Body of pancreas (tissue), 4 donors: ENCODE data around the gene ZEB2. TPM values are rescaled to one million over a fixed set of nuclear protein-coding genes. Genes with fewer than 3 reads are reported as not detected.

ENCODE experiments used
- ATAC-seq: fragments of 150-250 bp; one replicate; pipeline ENCODE4 v1.9.1; 2016
- DNase-seq, 4 donors: peaks; one replicate each; pipeline ENCODE4 v3.0.0-alpha.2; 2019
- H3K27ac ChIP-seq, 4 donors: fragments of 200-600 bp; sonication (generic); 1 replicate in 3 of 4; 2 replicates in 1 of 4; pipeline versions ENCODE4 v1.5.1 to v1.6.1; 2016 to 2019; ENCODE audit warnings: mild to moderate bottlenecking in 1 of 4, mixed read lengths in 1 of 4, moderate library complexity in 1 of 4
- H3K27me3 ChIP-seq, 2 donors: fragments of 200-600 bp; sonication (generic); one replicate each; pipeline ENCODE4 v1.6.0; 2016; ENCODE audit warnings: mild to moderate bottlenecking in 1 of 2
- H3K36me3 ChIP-seq, 2 donors: fragments of 200-600 bp; sonication (generic); replicated peaks in 1 of 2; 2 replicates each; pipeline ENCODE4 v1.5.1; 2016; ENCODE audit warnings: low read depth in 2 of 2; ENCODE audit not compliant: insufficient read depth in 1 of 2
- H3K4me1 ChIP-seq: fragments of 200-600 bp; sonication (generic); one replicate; pipeline ENCODE4 v1.6.0; 2016
- H3K4me3 ChIP-seq, 2 donors: fragments of 200-600 bp; sonication (generic); 1 replicate in 1 of 2; 2 replicates in 1 of 2; pipeline ENCODE4 v1.5.1; 2016 to 2019
- H3K9me3 ChIP-seq, 3 donors: fragments of 200-600 bp; sonication (generic); 1 replicate in 2 of 3; 2 replicates in 1 of 3; pipeline ENCODE4 v1.5.1; 2016
- CTCF ChIP-seq, 7 experiments: fragments of 450-650 bp in 4 of 7; fragments of 200-600 bp in 3 of 7; sonication (generic) in 3 of 7; IDR thresholded peaks; one replicate each; pipeline ENCODE4 v1.5.1; 2016 to 2019; ENCODE audit warnings: antibody characterized with exemption in 7 of 7
- POLR2A ChIP-seq, 3 donors: fragments of 450-650 bp; IDR thresholded peaks; one replicate each; pipeline ENCODE4 v1.6.1; 2016; ENCODE audit warnings: antibody characterized with exemption in 3 of 3, mild to moderate bottlenecking in 2 of 3
- WGBS, 2 donors: methylation state at CpG; one replicate each; pipeline ENCODE4 v1.1.5; 2017; 5-methylcytosine and 5-hydroxymethylcytosine counted together
- intact Hi-C: fragments of 100-400 bp; cut with DNase I; formaldehyde crosslinking; loops from one replicate; pipeline ENCODE4 v1.15.1; 2023
- total RNA-seq, 2 donors: library from RNA; depleted of rRNA; stranded (reverse); fragments of >200 nt; gene quantifications; one replicate each; pipeline ENCODE4 v1.1.0, GENCODE V29; 2016

The ZEB2 gene
- total RNA-seq, 2 donors from 2014 or later, result 18.5 to 24.6 TPM

- DNase-seq, result no peak
- Histone ChIP-seq H3K4me1 (peaks cover 3% of the 10 kb centered on the region), H3K9me3 (no peaks in the 10 kb centered on the region), H3K4me3 (no peak overlapping the region), H3K27me3 (no peaks in the 10 kb centered on the region), H3K36me3 (no peaks in the 10 kb centered on the region), H3K27ac (no peak overlapping the region)
- ATAC-seq, result no peak
- TF ChIP-seq POLR2A (IDR thresholded peaks at IDR 0.05) (no peak), CTCF (IDR thresholded peaks at IDR 0.05) (no peak)
- 78 to 81% methylated on average over 6 of the region's 6 CpGs for WGBS, 2 donors
- intact Hi-C loops, result no loop called here
Observed at GRCh38 chr2:144504218-144504641, 15.7 kb downstream of the ZEB2 start.

- no peak for ATAC-seq
- intact Hi-C loops, result no loop called here
- no peak for DNase-seq
- H3K4me3 ChIP-seq, result no peak overlapping the region
- H3K9me3 ChIP-seq, result no peaks in the 10 kb centered on the region
- peaks cover 3% of the 10 kb centered on the region for H3K4me1 ChIP-seq
- no peaks in the 10 kb centered on the region for H3K27me3 ChIP-seq
- 67 to 71% methylated on average over 5 of the region's 5 CpGs for WGBS, 2 donors
- no peaks in the 10 kb centered on the region for H3K36me3 ChIP-seq
- no peak for TF ChIP-seq CTCF (IDR thresholded peaks at IDR 0.05)
- no peak overlapping the region for H3K27ac ChIP-seq
Observed at GRCh38 chr2:144503242-144503641, 16.7 kb downstream of the ZEB2 start.

GRCh38 chr2:144502369-144502768 is 17.6 kb downstream of the ZEB2 start:
- H3K36me3 ChIP-seq, result no peaks in the 10 kb centered on the region
- no peaks in the 10 kb centered on the region for H3K27me3 ChIP-seq
- TF ChIP-seq CTCF (IDR thresholded peaks at IDR 0.05), result no peak
- no peak for TF ChIP-seq POLR2A (IDR thresholded peaks at IDR 0.05)
- H3K9me3 ChIP-seq, result no peaks in the 10 kb centered on the region
- H3K4me3 ChIP-seq, result no peak overlapping the region
- ATAC-seq (no peak), DNase-seq (no peak)
- intact Hi-C loops, result no loop called here
- H3K4me1 ChIP-seq, result peaks cover 3% of the 10 kb centered on the region
- 66 to 87% methylated on average over 7 of the region's 7 CpGs for WGBS, 2 donors
- no peak overlapping the region for H3K27ac ChIP-seq

GRCh38 chr2:144501627-144502026 is 18.3 kb downstream of the ZEB2 start:
- H3K27me3 ChIP-seq, result no peaks in the 10 kb centered on the region
- H3K9me3 ChIP-seq, result no peaks in the 10 kb centered on the region
- no peak for DNase-seq
- no peak overlapping the region for H3K4me3 ChIP-seq
- WGBS, 2 donors, result 79 to 87% methylated on average over 1 of the region's 1 CpG
- no peak overlapping the region for H3K27ac ChIP-seq
- no peaks in the 10 kb centered on the region for H3K36me3 ChIP-seq
- no peak for TF ChIP-seq CTCF (IDR thresholded peaks at IDR 0.05)
- TF ChIP-seq POLR2A (IDR thresholded peaks at IDR 0.05), result no peak
- intact Hi-C loops, result no loop called here
- H3K4me1 ChIP-seq, result peaks cover 3% of the 10 kb centered on the region
- ATAC-seq, result no peak

- ATAC-seq, result no peak
- 83 to 92% methylated on average over 3 of the region's 3 CpGs for WGBS, 2 donors
- DNase-seq, result no peak
- TF ChIP-seq POLR2A (IDR thresholded peaks at IDR 0.05) (no peak), CTCF (IDR thresholded peaks at IDR 0.05) (no peak)
- Histone ChIP-seq H3K36me3 (no peaks in the 10 kb centered on the region), H3K27ac (no peak overlapping the region), H3K4me3 (no peak overlapping the region), H3K4me1 (peaks cover 3% of the 10 kb centered on the region), H3K27me3 (no peaks in the 10 kb centered on the region), H3K9me3 (no peaks in the 10 kb centered on the region)
- intact Hi-C loops, result no loop called here
Observed at GRCh38 chr2:144501118-144501517, 18.8 kb downstream of the ZEB2 start.
